Measurements from ENCODE around the gene GOPC. TPM values are rescaled to one million over a fixed set of nuclear protein-coding genes. Genes with fewer than 3 reads are reported as not detected.

The GOPC gene
- polyA plus RNA-seq, 1 donor: 39.5 TPM

DNA sequence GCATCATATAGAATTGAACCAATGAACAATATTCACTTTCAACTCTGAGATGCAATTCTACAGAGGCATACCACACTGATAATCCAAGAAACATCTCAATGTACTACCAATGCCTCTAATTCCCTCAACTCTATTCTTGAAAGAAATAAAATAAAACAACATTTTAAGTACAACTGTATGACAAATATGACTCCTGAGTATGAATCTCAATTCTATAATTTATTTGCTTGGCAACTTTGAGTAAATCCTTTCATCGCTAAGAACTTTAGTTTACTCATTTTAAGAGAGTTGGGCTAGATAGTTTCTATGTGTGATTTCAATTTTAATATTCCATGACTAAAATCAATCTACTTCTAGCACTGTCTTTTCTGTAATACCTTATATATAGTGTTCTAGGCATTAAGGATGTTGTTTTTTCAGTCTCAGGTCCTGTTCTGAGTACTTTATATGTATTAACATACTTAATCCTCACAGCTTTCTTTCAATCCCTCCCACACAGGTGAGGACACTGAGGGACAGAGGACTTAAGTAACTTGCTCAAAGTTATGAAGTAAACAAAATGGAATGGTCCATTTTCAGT lies 33.4 kb downstream of the GOPC start:
- no peak for DNase-seq
- H3K4me3 ChIP-seq (ENCODE audit: low read length): no peak overlapping the region
- H3K9me3 ChIP-seq (ENCODE audit: control insufficient read depth, low read depth, low read length): no peaks in the 10 kb centered on the region
- H3K27me3 ChIP-seq (ENCODE audit: control insufficient read depth, insufficient read depth, low read length): no peaks in the 10 kb centered on the region
- H3K4me1 ChIP-seq (ENCODE audit: control insufficient read depth, insufficient read depth, low read length): no peaks in the 10 kb centered on the region
- no CpG with 5 or more reads among the region's 1 CpG for WGBS (ENCODE audit: insufficient coverage, low lambda C conversion rate)
- H3K27ac ChIP-seq (ENCODE audit: low read length): no peak overlapping the region
- H3K36me3 ChIP-seq (ENCODE audit: control insufficient read depth, insufficient read depth, low read length): peaks cover 28% of the 10 kb centered on the region

DNA sequence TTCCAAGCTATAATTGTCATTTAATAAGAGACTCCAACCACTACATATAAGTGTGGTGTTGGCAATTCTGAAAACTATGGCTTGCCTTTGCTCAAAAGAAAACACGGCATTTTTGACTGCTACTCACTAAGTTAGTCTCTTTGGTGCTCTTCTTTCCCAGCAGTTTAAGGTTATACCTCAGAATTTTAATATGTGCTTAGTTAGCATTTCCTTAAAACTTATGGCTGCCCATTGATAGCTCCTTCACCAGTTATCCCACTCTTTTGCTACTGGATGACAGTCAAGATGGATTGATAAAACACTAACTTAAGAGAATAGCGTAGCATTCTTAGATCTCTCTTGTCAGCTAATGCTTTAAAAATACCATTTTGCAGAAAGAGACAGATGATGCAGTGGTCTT lies 34.1 kb downstream of the GOPC start:
- H3K4me1 ChIP-seq (ENCODE audit: control insufficient read depth, insufficient read depth, low read length): no peaks in the 10 kb centered on the region
- no peak overlapping the region for H3K4me3 ChIP-seq (ENCODE audit: low read length)
- H3K27ac ChIP-seq (ENCODE audit: low read length): no peak overlapping the region
- no peak for DNase-seq
- no peaks in the 10 kb centered on the region for H3K27me3 ChIP-seq (ENCODE audit: control insufficient read depth, insufficient read depth, low read length)
- H3K36me3 ChIP-seq (ENCODE audit: control insufficient read depth, insufficient read depth, low read length): peaks cover 29% of the 10 kb centered on the region
- WGBS (ENCODE audit: insufficient coverage, low lambda C conversion rate): no CpG with 5 or more reads among the region's 2 CpGs
- no peaks in the 10 kb centered on the region for H3K9me3 ChIP-seq (ENCODE audit: control insufficient read depth, low read depth, low read length)

DNA sequence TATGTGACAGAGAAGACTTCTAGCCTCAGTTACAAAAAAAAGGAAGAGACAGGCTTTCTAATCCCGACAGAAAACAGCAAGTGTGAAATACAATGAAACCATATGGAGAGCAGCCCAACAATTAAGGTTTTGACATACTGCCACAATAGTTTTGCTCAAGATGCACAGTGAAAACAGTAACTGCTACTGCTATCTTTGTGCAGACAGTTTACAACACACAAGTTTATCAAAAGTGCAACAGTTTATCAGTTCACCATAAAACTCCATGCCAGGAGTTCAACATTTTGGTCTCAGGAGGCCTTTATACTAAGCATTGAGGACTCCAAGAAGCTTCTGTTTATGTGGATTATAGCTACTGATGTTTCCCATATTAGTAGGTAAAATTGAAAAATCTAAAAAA lies 37.6 kb downstream of the GOPC start:
- Histone ChIP-seq H3K4me3 (ENCODE audit: low read length) (no peak overlapping the region), H3K9me3 (ENCODE audit: control insufficient read depth, low read depth, low read length) (no peaks in the 10 kb centered on the region), H3K36me3 (ENCODE audit: control insufficient read depth, insufficient read depth, low read length) (peaks cover 29% of the 10 kb centered on the region), H3K27ac (ENCODE audit: low read length) (no peak overlapping the region), H3K4me1 (ENCODE audit: control insufficient read depth, insufficient read depth, low read length) (no peaks in the 10 kb centered on the region), H3K27me3 (ENCODE audit: control insufficient read depth, insufficient read depth, low read length) (no peaks in the 10 kb centered on the region)
- WGBS (ENCODE audit: insufficient coverage, low lambda C conversion rate): 80% methylated on average over 1 of the region's 1 CpG
- DNase-seq: no peak

DNA sequence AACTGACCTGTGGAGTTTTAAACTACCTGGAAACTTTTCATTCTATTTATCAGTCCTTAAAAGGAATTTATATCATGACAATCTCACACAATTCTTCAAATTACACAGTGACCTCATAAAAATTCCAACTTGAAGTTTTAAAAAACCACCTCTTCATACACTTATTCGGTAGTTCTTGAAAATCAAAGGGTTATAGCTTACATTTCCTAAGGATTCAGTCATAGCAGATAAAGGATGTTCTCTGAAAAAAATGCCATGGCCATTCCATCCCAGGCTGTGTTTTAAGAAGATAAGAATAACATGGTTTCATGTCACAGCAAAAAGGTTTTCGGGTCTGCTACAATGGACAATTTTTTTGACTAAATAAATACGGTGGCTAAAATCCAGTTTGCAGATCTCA lies 41.2 kb downstream of the GOPC start:
- no peaks in the 10 kb centered on the region for H3K4me1 ChIP-seq (ENCODE audit: control insufficient read depth, insufficient read depth, low read length)
- WGBS (ENCODE audit: insufficient coverage, low lambda C conversion rate): no CpG with 5 or more reads among the region's 3 CpGs
- H3K27ac ChIP-seq (ENCODE audit: low read length): no peak overlapping the region
- H3K4me3 ChIP-seq (ENCODE audit: low read length): no peak overlapping the region
- peaks cover 17% of the 10 kb centered on the region for H3K36me3 ChIP-seq (ENCODE audit: control insufficient read depth, insufficient read depth, low read length)
- H3K27me3 ChIP-seq (ENCODE audit: control insufficient read depth, insufficient read depth, low read length): no peaks in the 10 kb centered on the region
- no peaks in the 10 kb centered on the region for H3K9me3 ChIP-seq (ENCODE audit: control insufficient read depth, low read depth, low read length)
- no peak for DNase-seq

DNA sequence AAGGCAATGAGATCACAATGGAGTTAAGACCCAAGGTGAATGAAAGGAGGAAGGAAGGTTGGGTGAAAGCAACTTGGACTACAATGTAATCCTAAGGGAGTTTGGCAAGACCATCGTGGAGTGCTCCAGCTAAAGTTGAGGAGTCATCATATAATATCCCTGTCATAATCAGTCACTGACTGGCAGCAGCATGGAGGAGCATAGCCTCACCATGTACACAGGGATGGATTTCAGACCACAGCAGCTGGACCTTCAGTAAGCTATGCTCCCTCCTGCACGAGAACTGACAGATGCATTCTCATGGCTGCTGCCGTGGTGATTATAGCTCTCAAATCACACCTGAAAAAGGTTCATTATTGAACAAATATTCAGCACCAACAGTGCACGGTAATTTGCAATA lies 43.0 kb downstream of the GOPC start:
- Histone ChIP-seq H3K36me3 (ENCODE audit: control insufficient read depth, insufficient read depth, low read length) (peaks cover 15% of the 10 kb centered on the region), H3K4me1 (ENCODE audit: control insufficient read depth, insufficient read depth, low read length) (no peaks in the 10 kb centered on the region), H3K4me3 (ENCODE audit: low read length) (no peak overlapping the region), H3K27ac (ENCODE audit: low read length) (no peak overlapping the region), H3K27me3 (ENCODE audit: control insufficient read depth, insufficient read depth, low read length) (no peaks in the 10 kb centered on the region), H3K9me3 (ENCODE audit: control insufficient read depth, low read depth, low read length) (no peaks in the 10 kb centered on the region)
- no CpG with 5 or more reads among the region's 4 CpGs for WGBS (ENCODE audit: insufficient coverage, low lambda C conversion rate)
- no peak for DNase-seq

DNA sequence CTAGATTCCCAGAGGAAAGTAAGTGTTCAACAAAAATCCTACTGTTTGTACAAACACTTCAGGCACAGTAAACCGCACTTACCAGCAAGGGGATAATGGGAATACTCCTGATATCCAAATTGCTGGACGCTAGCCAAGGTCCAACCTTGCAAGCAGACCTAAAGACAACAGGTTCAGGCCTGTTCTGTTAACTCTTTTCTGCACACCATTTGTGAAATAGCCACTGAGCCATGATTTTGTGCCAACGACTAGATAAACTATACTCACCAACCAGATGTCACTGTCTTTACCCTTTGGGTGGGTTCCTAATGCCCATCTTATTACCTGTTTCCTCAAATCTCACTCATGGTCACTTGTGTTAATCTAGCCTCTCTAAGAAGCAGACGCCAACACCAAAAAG lies 43.5 kb downstream of the GOPC start:
- WGBS (ENCODE audit: insufficient coverage, low lambda C conversion rate): no CpG with 5 or more reads among the region's 4 CpGs

DNA sequence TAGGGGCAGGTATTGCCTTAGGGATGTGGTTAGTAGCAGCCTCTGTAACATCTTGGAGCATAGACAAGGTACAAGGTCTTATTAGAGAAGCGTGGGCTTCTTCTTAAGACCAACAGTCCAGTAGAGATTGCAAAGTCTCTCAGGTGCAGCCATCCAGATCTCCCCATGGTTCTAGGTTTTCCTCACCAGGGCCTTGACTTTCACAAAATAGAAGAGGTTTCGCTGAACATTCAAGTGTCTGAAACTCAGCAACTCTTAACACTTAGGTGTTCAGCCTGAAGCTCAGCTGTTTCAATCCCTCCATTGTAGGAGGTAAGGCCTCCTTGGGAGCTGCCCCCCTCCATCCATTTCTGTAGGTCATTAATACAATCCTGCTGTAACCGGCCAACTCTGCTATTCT lies 44.4 kb downstream of the GOPC start:
- no peak for DNase-seq
- no peak overlapping the region for H3K27ac ChIP-seq (ENCODE audit: low read length)
- no peaks in the 10 kb centered on the region for H3K9me3 ChIP-seq (ENCODE audit: control insufficient read depth, low read depth, low read length)
- no peaks in the 10 kb centered on the region for H3K4me1 ChIP-seq (ENCODE audit: control insufficient read depth, insufficient read depth, low read length)
- WGBS (ENCODE audit: insufficient coverage, low lambda C conversion rate): no CpG with 5 or more reads among the region's 3 CpGs
- peaks cover 7% of the 10 kb centered on the region for H3K36me3 ChIP-seq (ENCODE audit: control insufficient read depth, insufficient read depth, low read length)
- H3K27me3 ChIP-seq (ENCODE audit: control insufficient read depth, insufficient read depth, low read length): no peaks in the 10 kb centered on the region
- no peak overlapping the region for H3K4me3 ChIP-seq (ENCODE audit: low read length)

More for the DNA sequence above, 43.5 kb downstream of the GOPC start:
- no peaks in the 10 kb centered on the region for H3K4me1 ChIP-seq (ENCODE audit: control insufficient read depth, insufficient read depth, low read length)
- no peaks in the 10 kb centered on the region for H3K27me3 ChIP-seq (ENCODE audit: control insufficient read depth, insufficient read depth, low read length)
- no peak overlapping the region for H3K4me3 ChIP-seq (ENCODE audit: low read length)
- H3K27ac ChIP-seq (ENCODE audit: low read length): no peak overlapping the region
- peaks cover 12% of the 10 kb centered on the region for H3K36me3 ChIP-seq (ENCODE audit: control insufficient read depth, insufficient read depth, low read length)
- DNase-seq: no peak
- H3K9me3 ChIP-seq (ENCODE audit: control insufficient read depth, low read depth, low read length): no peaks in the 10 kb centered on the region

DNA sequence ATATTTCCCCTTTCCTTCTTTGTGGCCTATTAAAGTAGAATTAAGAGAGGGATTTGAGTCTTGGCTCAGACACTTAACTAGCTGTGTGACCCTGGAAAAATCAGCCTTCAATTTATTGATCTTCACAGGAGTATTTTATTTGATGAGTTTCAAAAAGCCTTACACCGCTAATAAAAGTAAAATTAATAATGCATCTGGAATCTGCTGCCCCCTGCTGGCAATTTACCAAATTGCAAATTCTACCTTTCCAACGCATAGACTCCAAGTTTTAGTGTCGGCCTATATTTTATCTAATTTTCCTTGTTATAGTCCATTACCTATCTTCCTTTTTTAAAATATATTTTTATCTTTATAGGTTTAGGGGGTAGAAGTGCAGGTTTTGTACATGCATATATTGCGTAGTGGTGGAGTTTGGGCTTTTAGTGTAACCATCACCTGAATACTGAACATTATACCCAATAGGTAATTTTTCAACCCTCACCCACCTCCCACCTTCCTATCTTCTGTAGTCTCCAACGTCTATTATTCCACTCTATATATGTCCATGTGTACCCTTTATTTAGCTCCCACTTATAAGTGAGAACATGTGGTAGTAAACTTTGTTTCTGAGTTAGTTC lies 46.3 kb downstream of the GOPC start:
- no peak overlapping the region for H3K4me3 ChIP-seq (ENCODE audit: low read length)

DNA sequence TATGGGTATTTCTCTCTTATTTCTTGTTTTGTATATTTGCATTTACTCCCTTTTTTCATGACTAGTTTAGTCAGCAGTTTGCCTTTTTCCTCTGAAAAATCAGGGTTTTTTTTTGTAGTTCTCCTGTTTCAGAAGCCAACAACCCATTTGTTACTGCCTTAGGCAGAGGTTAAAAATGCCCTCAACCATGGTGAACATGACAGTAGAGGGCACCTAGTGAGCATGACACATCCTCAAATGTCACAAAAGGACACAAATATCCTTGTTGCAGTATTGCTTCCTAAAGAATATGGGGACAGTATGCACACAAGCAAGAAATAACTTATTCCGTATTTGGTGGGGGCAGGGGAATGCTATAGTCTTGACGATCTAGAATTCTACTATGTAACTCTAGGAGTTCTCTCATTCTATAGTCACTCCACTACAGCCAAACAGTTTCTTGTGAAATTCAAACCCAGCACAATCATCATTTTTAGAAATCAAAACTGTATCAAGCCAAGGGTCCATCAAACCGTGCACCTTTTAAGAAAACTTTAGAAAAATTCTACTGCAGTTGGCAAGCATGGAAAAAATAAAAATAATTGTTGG lies 47.0 kb downstream of the GOPC start:
- no CpG with 5 or more reads among the region's 3 CpGs for WGBS (ENCODE audit: insufficient coverage, low lambda C conversion rate)
- Histone ChIP-seq H3K27me3 (ENCODE audit: control insufficient read depth, insufficient read depth, low read length) (no peaks in the 10 kb centered on the region), H3K36me3 (ENCODE audit: control insufficient read depth, insufficient read depth, low read length) (peaks cover 5% of the 10 kb centered on the region), H3K4me1 (ENCODE audit: control insufficient read depth, insufficient read depth, low read length) (no peaks in the 10 kb centered on the region), H3K9me3 (ENCODE audit: control insufficient read depth, low read depth, low read length) (no peaks in the 10 kb centered on the region), H3K4me3 (ENCODE audit: low read length) (no peak overlapping the region), H3K27ac (ENCODE audit: low read length) (no peak overlapping the region)
- no peak for DNase-seq

More for the DNA sequence above, 46.3 kb downstream of the GOPC start:
- Histone ChIP-seq H3K9me3 (ENCODE audit: control insufficient read depth, low read depth, low read length) (no peaks in the 10 kb centered on the region), H3K27ac (ENCODE audit: low read length) (no peak overlapping the region), H3K27me3 (ENCODE audit: control insufficient read depth, insufficient read depth, low read length) (no peaks in the 10 kb centered on the region), H3K36me3 (ENCODE audit: control insufficient read depth, insufficient read depth, low read length) (peaks cover 5% of the 10 kb centered on the region), H3K4me1 (ENCODE audit: control insufficient read depth, insufficient read depth, low read length) (no peaks in the 10 kb centered on the region)
- DNase-seq: no peak
- WGBS (ENCODE audit: insufficient coverage, low lambda C conversion rate): 11% methylated on average over 3 of the region's 5 CpGs

DNA sequence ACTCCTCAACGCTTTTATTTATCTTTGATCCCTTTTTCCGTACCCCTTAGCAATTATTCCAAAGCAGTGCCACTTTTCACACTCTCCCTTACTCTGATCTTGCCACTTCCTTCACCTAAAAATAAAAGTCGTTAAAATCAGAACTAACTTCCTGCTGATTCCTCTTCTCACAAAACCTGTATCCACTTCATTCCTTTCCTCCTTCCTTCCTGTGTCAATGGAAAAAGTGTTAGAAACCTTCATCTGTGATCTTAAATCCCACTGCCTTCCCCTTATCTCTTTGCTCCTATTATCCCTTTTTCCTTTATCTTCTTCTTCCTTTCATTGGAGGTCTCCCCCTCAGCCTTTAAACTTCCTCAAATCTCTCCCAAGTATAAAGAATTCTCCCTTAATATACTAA lies 49.2 kb downstream of the GOPC start:
- Histone ChIP-seq H3K36me3 (ENCODE audit: control insufficient read depth, insufficient read depth, low read length) (peaks cover 12% of the 10 kb centered on the region), H3K27ac (ENCODE audit: low read length) (no peak overlapping the region), H3K27me3 (ENCODE audit: control insufficient read depth, insufficient read depth, low read length) (no peaks in the 10 kb centered on the region), H3K4me1 (ENCODE audit: control insufficient read depth, insufficient read depth, low read length) (no peaks in the 10 kb centered on the region), H3K4me3 (ENCODE audit: low read length) (no peak overlapping the region), H3K9me3 (ENCODE audit: control insufficient read depth, low read depth, low read length) (no peaks in the 10 kb centered on the region)
- DNase-seq: no peak
- WGBS (ENCODE audit: insufficient coverage, low lambda C conversion rate): 61% methylated on average over 2 of the region's 3 CpGs

DNA sequence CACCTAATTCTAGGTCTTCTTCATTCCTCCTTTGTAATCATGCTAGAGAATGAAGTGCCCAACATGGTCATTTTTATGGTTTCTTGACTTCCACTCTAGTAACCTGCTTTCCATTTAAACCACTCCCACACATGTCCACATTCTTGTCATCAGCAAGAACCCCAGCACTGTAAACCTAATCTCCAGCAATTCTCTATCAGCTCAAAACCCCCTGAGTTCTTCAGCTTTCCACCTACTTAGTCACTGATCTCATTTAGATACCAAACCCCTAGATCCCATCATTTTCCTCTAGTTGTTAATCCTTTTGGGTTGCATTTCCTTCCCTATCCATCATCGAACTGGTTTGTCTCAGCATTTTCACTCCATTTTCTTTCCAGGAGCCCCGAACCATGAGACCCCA lies 49.7 kb downstream of the GOPC start:
- Histone ChIP-seq H3K4me3 (ENCODE audit: low read length) (no peak overlapping the region), H3K27ac (ENCODE audit: low read length) (no peak overlapping the region)
- WGBS (ENCODE audit: insufficient coverage, low lambda C conversion rate): 71% methylated on average over 1 of the region's 2 CpGs

More for the DNA sequence above, 49.7 kb downstream of the GOPC start:
- no peak for DNase-seq
- no peaks in the 10 kb centered on the region for H3K4me1 ChIP-seq (ENCODE audit: control insufficient read depth, insufficient read depth, low read length)
- no peaks in the 10 kb centered on the region for H3K9me3 ChIP-seq (ENCODE audit: control insufficient read depth, low read depth, low read length)
- peaks cover 15% of the 10 kb centered on the region for H3K36me3 ChIP-seq (ENCODE audit: control insufficient read depth, insufficient read depth, low read length)
- no peaks in the 10 kb centered on the region for H3K27me3 ChIP-seq (ENCODE audit: control insufficient read depth, insufficient read depth, low read length)

Data from large intestine (tissue), 3 donors.